Epithelial cell of esophagus (primary cell): ENCODE results near the gene CBFA2T3.

Experiments used
- DNase-seq: peaks from one replicate; pipeline ENCODE4 v3.0.0; 2010; ENCODE audit warnings: low read depth
- H3K4me3 ChIP-seq: 2 replicates; pipeline ENCODE4 v1.5.1; 2011; ENCODE audit warnings: mild to moderate bottlenecking, low read length, control low read depth
- CTCF ChIP-seq: IDR thresholded peaks from 2 replicates; pipeline ENCODE4 v1.5.1; 2011; ENCODE audit warnings: low read depth, mild to moderate bottlenecking, low read length, control low read depth, inconsistent platforms; ENCODE audit not compliant: insufficient read depth; ENCODE audit errors: missing control alignments

The CBFA2T3 gene

GRCh38 chr16:89022051-89022836, 45.2 kb upstream of the CBFA2T3 start:
- no peak for DNase-seq
- no peak overlapping the region for H3K4me3 ChIP-seq
- TF ChIP-seq CTCF: no peak

GRCh38 chr16:89020925-89021595, 44.1 kb upstream of the CBFA2T3 start:
- no peak for TF ChIP-seq CTCF
- H3K4me3 ChIP-seq: no peak overlapping the region
- DNase-seq: no peak

- no peak for DNase-seq
Measured at GRCh38 chr16:89020068-89020924, 43.3 kb upstream of the CBFA2T3 start.

GRCh38 chr16:89019511-89019910, 42.5 kb upstream of the CBFA2T3 start:
- no peak for TF ChIP-seq CTCF
- no peak for DNase-seq
- H3K4me3 ChIP-seq: no peak overlapping the region

More at GRCh38 chr16:89020068-89020924, 43.3 kb upstream of the CBFA2T3 start:
- no peak for TF ChIP-seq CTCF
- no peak overlapping the region for H3K4me3 ChIP-seq

- H3K4me3 ChIP-seq: no peak overlapping the region
- no peak for DNase-seq
- no peak for TF ChIP-seq CTCF
Measured at GRCh38 chr16:89018282-89019158, 41.5 kb upstream of the CBFA2T3 start.
